ENCODE measurements around the gene EFNA2. TPM values are rescaled to one million over a fixed set of nuclear protein-coding genes. Genes with fewer than 3 reads are reported as not detected.

Gene EFNA2
- total and polyA plus RNA-seq, 2 of the 8 experiments (the other 6 are each of a cell fraction or from before 2014, with no cell fraction given): 4.0 to 7.0 TPM

GRCh38 chr19:1248786-1249297, 36.8 kb upstream of the EFNA2 start (continued):
- TF ChIP-seq CHD7 (IDR thresholded peaks at IDR 0.05; ENCODE audit: insufficient replicate concordance, low read length) (no peak), CREB1 (IDR thresholded peaks at IDR 0.05) (0 out of 2 replicates have a peak, but pooled peaks have one; percentile 47), RFX5 (IDR thresholded peaks at IDR 0.05; ENCODE audit: borderline replicate concordance, low read depth, low read length) (no peak), TEAD4 (IDR thresholded peaks at IDR 0.05; ENCODE audit: low read depth, low read length) (no peak), NANOG (IDR thresholded peaks at IDR 0.05; ENCODE audit: insufficient read depth, low read depth, low read length, poor library complexity, severe bottlenecking) (no peak), ZNF274 (IDR thresholded peaks at IDR 0.05; ENCODE audit: borderline replicate concordance, extremely low read depth, low read length) (no peak), POU5F1 (IDR thresholded peaks at IDR 0.05; ENCODE audit: low read depth, low read length) (no peak), FOSL1 (IDR thresholded peaks at IDR 0.05; ENCODE audit: insufficient read depth, low read depth, low read length) (no peak), RAD21 (IDR thresholded peaks at IDR 0.05 in 1 of 2, conservative IDR thresholded peaks at IDR 0.05 in 1 of 2; ENCODE audit: low read depth in 2 of 2, low read length in 2 of 2) (peak in 1 of 2 experiments; percentile 37; a peak in 1 of 4 replicates), GABPA (IDR thresholded peaks at IDR 0.05; ENCODE audit: borderline replicate concordance, insufficient read depth, low read length) (no peak), TBP (IDR thresholded peaks at IDR 0.05; ENCODE audit: low read depth, low read length) (no peak)
